H1 (cell line): ENCODE measurements around the gene SHANK2. TPM values are rescaled to one million over a fixed set of nuclear protein-coding genes. Genes with fewer than 3 reads are reported as not detected.

ENCODE experiments used
- CHD1 ChIP-seq: IDR thresholded peaks from 2 replicates; pipeline ENCODE4 v1.6.1; 2012; ENCODE audit warnings: low read depth, low read length, improper control_type of control experiment
- CREB1 ChIP-seq: IDR thresholded peaks from 2 replicates; pipeline ENCODE4 v1.6.1; 2012; ENCODE audit warnings: inconsistent platforms
- CTBP2 ChIP-seq: IDR thresholded peaks from 2 replicates; pipeline ENCODE4 v1.7.0; 2011; ENCODE audit warnings: borderline replicate concordance, mild to moderate bottlenecking, moderate library complexity, mixed read lengths, low read length; ENCODE audit not compliant: insufficient read depth, insufficient read length
- SRF ChIP-seq: IDR thresholded peaks from 2 replicates; pipeline ENCODE4 v1.6.1; 2011; ENCODE audit warnings: mild to moderate bottlenecking, low read depth, low read length, moderate library complexity
- polyA plus RNA-seq, 7 experiments: library from polyadenylated mRNA; depleted of rRNA in 3 of 7; stranded (reverse) in 5 of 7; unstranded in 2 of 7; fragments of >200 nt in 5 of 7; fragments of 200-250 nt in 2 of 7; gene quantifications; 1 replicate in 5 of 7; 2 replicates in 1 of 7; 4 replicates in 1 of 7; pipeline versions ENCODE4 v1.2.1 to v1.2.3, GENCODE V29; 2011 to 2013; ENCODE audit warnings: missing spikeins in 2 of 7, mixed read lengths in 2 of 7
- total RNA-seq: library from RNA; stranded (reverse); fragmentation: NEBNext Ultra II Directional; extraction: Animal tissue kit (Norgen Biotek cat#: 25700); gene quantifications from 2 replicates; pipeline ENCODE4 v1.2.1, GENCODE V29; 2021

SHANK2 gene
- total and polyA plus RNA-seq, 2 of the 8 experiments (the other 6 are each of a cell fraction or from before 2014, with no cell fraction given): 10.1 to 54.2 TPM

GRCh38 chr11:71238285-71238875 is 14.0 kb downstream of the SHANK2 start (continued):
- TF ChIP-seq CTBP2: no peak
- TF ChIP-seq CREB1: no peak
- TF ChIP-seq CHD1: no peak
- TF ChIP-seq SRF: no peak
